ENCODE data around the gene COMT. TPM values are rescaled to one million over a fixed set of nuclear protein-coding genes. Genes with fewer than 3 reads are reported as not detected.

Gene COMT
- total and polyA plus RNA-seq, 9 of the 15 experiments (the other 6 are each of a cell fraction or from before 2014, with no cell fraction given) = 12.5 to 351 (median 155) TPM

GRCh38 chr22:20009582-20010306 lies 68.2 kb downstream of the COMT start (continued):
- no peak; the same call in 1 of the 2 replicates for TF ChIP-seq JUNB (CRISPR knock-in tag; conservative IDR thresholded peaks at IDR 0.05)
- TF ChIP-seq ATF1 (CRISPR knock-in tag; IDR thresholded peaks at IDR 0.05) = no peak
- TF ChIP-seq ATF1 (tag; IDR thresholded peaks at IDR 0.05) = no peak
- TF ChIP-seq ZBTB11 (CRISPR knock-in tag; IDR thresholded peaks at IDR 0.05) = no peak
- TF ChIP-seq WHSC1 (IDR thresholded peaks at IDR 0.05; ENCODE audit: low read length) = peak; percentile 98
- TF ChIP-seq ZBTB40 (IDR thresholded peaks at IDR 0.05) = no peak
- TF ChIP-seq ZBTB40 (CRISPR knock-in tag; IDR thresholded peaks at IDR 0.05) = no peak
- TF ChIP-seq JUN (IDR thresholded peaks at IDR 0.05; ENCODE audit: borderline replicate concordance, low read depth, low read length) = no peak
- TF ChIP-seq JUN (CRISPR knock-in tag; IDR thresholded peaks at IDR 0.05; ENCODE audit: borderline replicate concordance) = no peak
- TF ChIP-seq ZNF668 (CRISPR knock-in tag; IDR thresholded peaks at IDR 0.05) = peak; percentile 36; the same call in 1 of the 2 replicates
- TF ChIP-seq PHB2 (IDR thresholded peaks at IDR 0.05; ENCODE audit: low read depth) = no peak
